RKO (cell line): ENCODE measurements around the gene SLC26A1.
"Not testable (repeated sequence)": the region's sequence is repeated elsewhere in the genome, so short reads cannot be mapped to it uniquely, and the experiment has no call there.

Experiments
- DNase-seq: peaks from one replicate; pipeline ENCODE4 v3.0.0-alpha.2; 2016; ENCODE audit warnings: low spot score

SLC26A1 gene

GRCh38 chr4:982814-983213, 10.4 kb downstream of the SLC26A1 start:
- no peak for DNase-seq

- DNase-seq: no peak
These were observed 10.9 kb downstream of the SLC26A1 start for GRCh38 chr4:982291-982690.

GRCh38 chr4:978957-979701, 14.1 kb downstream of the SLC26A1 start:
- DNase-seq: peak; percentile 45

GRCh38 chr4:976016-976415, 17.2 kb downstream of the SLC26A1 start:
- not testable (repeated sequence) for DNase-seq

- DNase-seq: no peak
These were observed 18.5 kb downstream of the SLC26A1 start for GRCh38 chr4:974668-975067.

- DNase-seq: peak; percentile 73
These were observed 19.5 kb downstream of the SLC26A1 start, which contains the start of gene DGKQ for GRCh38 chr4:973431-974397. TSS of gene DGKQ (minus strand) at chr4:973569. CDS start at chr4:973482, 87 bp downstream.

GRCh38 chr4:972651-973424, 20.4 kb downstream of the SLC26A1 start:
- peak; percentile 23 for DNase-seq

- no peak for DNase-seq
These were observed 21.3 kb downstream of the SLC26A1 start for GRCh38 chr4:971666-972500.

GRCh38 chr4:970854-971520, 22.2 kb downstream of the SLC26A1 start:
- no peak for DNase-seq

GRCh38 chr4:970046-970745, 23.0 kb downstream of the SLC26A1 start:
- no peak for DNase-seq

- no peak for DNase-seq
These were observed 24.4 kb downstream of the SLC26A1 start for GRCh38 chr4:968621-969394.

GRCh38 chr4:968221-968620, 25.0 kb downstream of the SLC26A1 start:
- no peak for DNase-seq

- DNase-seq: no peak
These were observed 25.8 kb downstream of the SLC26A1 start for GRCh38 chr4:967113-968104.

- DNase-seq: no peak
These were observed 26.7 kb downstream of the SLC26A1 start for GRCh38 chr4:966266-967112.

- DNase-seq: no peak
These were observed 27.5 kb downstream of the SLC26A1 start for GRCh38 chr4:965766-966134.

GRCh38 chr4:965048-965765, 28.0 kb downstream of the SLC26A1 start:
- DNase-seq: no peak
